Fibroblast of skin of left biceps (primary cell): ENCODE data around the gene TLE4.

Experiments
- DNase-seq, 2 experiments: peaks; one replicate each; pipeline ENCODE4 v3.0.0-alpha.2; 2013; ENCODE audit warnings: low read depth in 2 of 2

Gene TLE4

GRCh38 chr9:79664375-79664831 is 92.6 kb downstream of the TLE4 start:
- no peak for DNase-seq

DNA sequence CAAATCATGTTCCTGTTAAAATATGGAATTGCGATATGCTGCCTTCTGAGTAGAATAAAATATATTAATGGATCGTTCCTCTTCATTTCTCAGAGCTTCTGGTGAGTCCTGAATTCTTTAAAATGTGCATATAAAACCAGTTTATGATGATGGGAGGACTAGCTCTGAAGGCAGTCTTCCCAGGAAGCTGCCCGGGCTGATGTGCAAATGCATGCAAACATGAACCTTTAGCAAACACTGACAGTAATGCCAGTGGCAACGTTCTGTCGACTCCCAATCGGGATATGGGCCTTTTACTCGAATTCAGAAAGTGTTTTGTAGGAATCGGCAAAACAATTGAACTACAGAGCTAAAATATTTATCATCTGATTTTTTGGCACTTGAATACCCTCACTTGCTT is 93.6 kb downstream of the TLE4 start:
- no peak for DNase-seq

- DNase-seq: no peak
These were observed 94.2 kb downstream of the TLE4 start for GRCh38 chr9:79665931-79666330.

DNA sequence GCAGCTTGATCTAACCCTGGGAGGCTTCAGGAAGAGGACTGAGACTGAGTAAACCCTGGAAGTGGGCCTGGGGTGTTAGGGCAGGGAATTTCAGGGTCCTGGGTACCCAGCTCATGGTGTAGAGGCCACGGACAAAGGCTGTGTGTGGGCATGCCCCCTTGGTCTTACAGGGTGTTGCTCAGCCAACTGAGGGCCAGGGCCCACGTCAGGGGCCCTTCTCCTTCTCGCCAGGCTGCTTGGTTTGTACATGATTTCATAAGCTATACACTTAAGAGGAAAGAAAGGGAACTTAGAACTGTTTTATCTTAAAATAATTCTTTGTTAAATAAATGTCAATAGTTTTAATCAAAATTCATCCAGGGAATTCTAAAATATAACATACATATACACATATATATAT is 95.4 kb downstream of the TLE4 start:
- no peak for DNase-seq

GRCh38 chr9:79667817-79668436 is 96.2 kb downstream of the TLE4 start:
- no peak for DNase-seq

DNA sequence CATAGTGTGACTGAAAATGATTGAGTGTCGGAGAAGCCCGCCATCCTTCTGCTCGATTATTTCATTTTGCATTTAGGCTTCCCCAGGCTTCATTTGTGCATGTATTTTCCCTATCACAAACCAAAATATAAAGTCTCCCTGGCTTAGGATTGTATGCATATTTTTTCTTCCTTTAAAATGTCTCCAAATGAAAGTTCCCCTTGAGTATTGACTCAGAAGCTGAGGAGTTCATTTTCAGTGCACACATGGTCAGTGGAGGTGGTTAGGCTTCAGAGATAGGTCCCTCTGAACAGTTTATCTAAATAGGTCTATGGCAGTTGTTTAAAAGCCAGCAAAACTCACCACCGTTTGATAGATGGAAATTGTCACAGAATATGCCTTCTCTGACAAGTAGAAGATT is 97.2 kb downstream of the TLE4 start:
- no peak for DNase-seq

DNA sequence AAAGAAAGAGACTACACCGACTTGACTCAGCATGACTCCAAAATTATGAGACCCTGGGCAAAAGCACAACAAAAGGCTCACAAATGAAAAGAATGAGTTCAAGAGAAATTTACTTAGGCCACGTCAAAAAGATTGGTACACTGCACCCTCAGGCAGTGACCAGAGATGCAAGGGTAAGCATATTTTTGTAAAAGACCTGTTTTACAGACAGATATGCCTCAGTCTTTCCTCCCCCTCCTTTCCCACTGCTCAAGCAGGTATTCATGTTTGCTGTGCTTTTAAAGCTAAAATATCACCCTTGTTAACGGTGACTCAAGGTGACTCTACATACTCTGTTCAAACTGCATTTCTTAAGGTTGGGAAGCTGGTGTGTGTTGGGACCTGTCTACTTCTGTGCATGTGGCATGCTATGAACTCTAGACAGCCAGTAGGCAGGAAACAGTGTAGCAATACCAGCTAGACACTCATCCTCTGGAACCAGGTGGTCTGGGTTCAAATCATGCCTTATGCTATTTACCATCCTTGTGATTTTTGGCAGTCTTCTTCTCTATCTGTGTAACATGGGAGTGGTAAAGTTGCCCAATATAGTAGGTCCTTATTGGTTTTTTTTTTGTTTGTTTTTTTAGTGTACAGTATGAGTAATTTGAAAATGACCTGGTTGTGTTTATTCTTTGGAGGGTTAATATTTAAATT is 98.7 kb downstream of the TLE4 start:
- DNase-seq: no peak

DNA sequence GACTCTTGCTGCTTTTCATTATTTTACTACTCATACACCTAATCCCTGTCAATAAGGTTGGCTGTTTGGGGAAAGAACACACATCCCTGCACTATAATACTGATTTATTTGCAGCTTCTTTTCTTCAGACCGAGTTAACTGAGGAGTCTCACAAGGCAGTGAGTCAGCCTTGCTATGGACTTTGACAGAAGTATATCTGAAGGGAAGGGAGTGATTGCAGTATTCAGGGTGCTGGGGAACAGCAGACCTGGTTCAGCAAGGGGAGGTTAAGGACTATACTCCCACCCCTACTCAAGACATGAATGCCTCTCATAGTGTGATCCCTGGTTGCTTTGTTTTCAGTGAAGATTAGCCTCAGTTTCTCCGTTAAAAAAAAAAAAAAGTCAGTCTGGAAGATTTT is 99.8 kb downstream of the TLE4 start:
- no peak for DNase-seq

- no peak for DNase-seq
These were observed 100.5 kb downstream of the TLE4 start for GRCh38 chr9:79672236-79672635.

DNA sequence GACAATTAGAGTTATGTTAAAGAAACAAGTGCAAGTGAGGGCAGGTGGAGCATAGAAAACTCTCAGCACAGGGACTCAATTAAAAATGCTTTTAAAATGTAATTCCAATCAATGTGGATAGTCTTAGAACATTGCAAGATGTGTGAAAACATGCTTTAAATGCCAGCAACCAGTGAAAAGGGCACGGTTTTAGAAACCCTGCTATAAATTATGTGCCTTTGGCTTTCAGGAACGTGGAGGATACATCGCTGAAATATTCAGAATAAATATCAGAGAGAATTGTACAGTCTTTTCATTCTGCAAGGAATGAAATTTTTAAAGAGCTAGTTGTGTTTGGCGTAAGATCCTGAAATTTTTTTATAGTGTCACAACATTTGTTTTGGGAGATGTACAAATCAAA is 101.1 kb downstream of the TLE4 start:
- no peak for DNase-seq

GRCh38 chr9:79673614-79674013 is 101.8 kb downstream of the TLE4 start:
- DNase-seq: no peak

- DNase-seq: no peak
These were observed 102.5 kb downstream of the TLE4 start for GRCh38 chr9:79674052-79674777.

- no peak for DNase-seq
These were observed 109.8 kb downstream of the TLE4 start for GRCh38 chr9:79681576-79681975.

DNA sequence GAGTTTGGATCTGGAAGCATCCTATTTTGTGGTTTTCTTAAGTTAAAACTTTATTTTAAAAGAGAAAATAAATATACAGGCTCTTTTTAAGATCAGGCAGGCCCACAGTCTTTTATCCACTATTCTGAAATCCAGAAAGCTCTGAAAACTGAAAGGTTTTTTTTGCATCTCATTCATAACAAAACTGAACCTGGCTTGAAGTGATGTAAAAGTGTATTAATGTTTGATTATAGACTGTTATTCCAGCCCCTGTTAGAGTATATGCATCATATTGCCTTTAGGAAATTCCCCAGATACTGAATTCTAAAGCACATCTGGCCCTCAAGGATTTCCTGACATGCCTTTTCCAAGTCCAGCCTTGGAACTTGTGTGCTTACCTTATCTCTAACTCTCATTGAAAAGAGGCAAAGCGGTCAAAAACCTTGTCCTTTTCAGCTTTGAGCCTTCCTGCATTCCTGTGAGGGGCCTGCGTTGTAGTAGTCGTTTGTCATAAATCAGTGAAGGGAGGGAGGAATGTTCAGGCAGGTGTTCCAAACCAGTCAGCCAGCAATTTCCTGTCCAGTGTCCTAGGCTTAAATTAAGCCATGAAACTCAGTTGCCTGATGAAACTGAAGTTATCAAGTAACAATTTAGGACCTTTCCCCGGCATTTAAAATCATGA is 110.4 kb downstream of the TLE4 start:
- DNase-seq: no peak

DNA sequence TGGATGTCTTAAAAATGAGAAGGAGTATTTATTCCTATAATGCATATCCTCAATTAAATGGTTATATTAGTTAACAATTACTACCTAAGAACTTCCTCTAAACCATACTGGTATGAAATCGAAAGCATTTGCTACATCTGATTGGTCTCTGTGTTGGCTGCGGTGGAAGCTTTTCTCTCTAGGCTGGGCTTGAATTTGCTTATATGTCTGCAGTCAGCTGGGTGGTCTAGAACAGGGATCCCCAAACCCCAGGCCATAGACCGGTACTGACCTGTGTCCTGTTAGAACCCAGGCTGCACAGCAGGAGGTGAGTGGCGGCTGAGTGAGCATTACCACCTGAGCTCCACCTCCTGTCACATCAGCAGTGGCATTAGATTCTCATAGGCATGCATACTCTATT is 112.3 kb downstream of the TLE4 start:
- DNase-seq: no peak

GRCh38 chr9:79684711-79685575 is 113.2 kb downstream of the TLE4 start:
- DNase-seq: peak; percentile 20 to 35

GRCh38 chr9:79685577-79685976 is 113.8 kb downstream of the TLE4 start:
- peak; percentile 18 to 34 for DNase-seq

DNA sequence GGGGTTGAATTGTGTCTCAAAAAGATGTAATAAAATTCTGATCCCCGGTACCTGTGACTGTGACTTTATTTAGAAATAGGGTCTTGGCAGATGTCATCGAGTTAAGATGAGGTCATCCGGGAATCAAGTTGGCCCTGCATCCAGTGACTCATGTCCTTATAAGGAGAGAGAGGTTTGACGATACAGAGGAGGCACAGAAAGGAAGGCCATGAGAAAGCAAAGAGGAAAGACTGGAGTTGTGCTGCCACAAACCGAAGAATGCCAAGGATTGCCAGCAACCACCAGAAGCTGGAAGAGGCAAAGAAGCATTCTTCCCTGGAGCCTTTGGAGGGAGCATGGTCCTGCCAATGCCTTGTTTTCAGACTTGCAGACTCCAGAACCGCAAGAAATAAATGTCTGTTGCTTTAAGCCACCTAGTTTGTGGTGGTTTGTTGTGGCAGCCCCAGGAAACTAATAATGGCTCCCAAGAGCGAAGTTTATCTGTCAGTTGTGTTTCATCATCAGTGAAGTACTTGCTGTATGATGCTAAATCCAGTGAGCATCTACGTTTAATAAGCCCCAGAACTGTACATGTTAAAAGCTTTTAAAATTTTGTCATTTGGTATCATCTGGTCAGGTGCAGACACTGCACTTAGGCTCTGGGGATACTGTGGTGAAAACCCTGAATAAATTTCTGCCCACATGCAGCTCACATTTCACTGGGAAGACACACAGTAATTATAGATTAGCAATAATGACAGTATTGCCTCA is 114.8 kb downstream of the TLE4 start:
- peak; percentile 20 to 23 for DNase-seq

GRCh38 chr9:79687131-79687447 is 115.3 kb downstream of the TLE4 start:
- DNase-seq: no peak

- DNase-seq: no peak
These were observed 116.6 kb downstream of the TLE4 start for GRCh38 chr9:79688363-79688762.

DNA sequence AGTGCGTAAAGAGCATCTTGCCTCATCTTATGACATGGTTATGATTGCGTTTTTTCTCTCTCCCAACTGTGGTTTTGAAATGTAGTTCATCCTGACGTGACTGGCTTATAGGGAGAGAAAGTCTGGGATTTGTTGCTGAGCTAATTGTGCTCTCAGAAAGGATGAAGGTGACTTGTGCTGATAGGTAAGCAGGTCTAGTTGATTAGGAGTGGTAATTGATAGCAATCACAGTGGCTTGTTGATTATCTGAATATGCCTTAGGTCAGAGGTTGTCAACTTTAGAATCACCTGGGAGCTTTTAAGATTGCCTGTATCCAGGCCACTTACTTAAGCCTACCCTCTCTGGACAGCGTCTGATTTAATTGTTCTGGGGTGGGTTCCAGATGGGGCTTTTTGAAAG is 117.8 kb downstream of the TLE4 start:
- DNase-seq: no peak
